ENCODE measurements around the gene PIAS1.
"Not testable (repeated sequence)": the region's sequence is repeated elsewhere in the genome, so short reads cannot be mapped to it uniquely, and the experiment has no call there.

The PIAS1 gene

GRCh38 chr15:68053701-68054627 lies at the start of gene PIAS1:
TSS of gene PIAS1 (plus strand) at chr15:68054315. CDS start at chr15:68054327, 12 bp downstream.
- DNase-seq: peak; percentile 98

DNA sequence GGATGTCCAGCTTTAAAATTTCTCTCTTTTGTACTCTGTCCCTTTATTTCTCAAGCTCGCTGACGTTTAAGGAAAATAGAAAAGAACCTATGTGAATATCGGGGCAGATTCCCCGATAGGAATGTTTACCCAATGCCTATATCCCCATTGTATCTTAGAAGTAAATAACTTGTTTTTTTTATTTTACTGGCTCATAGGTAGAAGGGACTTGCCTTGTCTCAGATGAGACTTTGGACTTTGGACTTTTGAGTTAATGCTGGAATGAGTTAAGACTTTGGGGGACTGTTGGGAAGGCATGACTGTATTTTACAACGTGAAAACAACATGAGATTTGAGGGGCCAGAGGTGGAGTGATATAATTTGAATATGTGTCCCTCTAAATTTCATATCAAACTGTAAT lies 46.5 kb upstream of the PIAS1 start:
- not testable (repeated sequence) for DNase-seq

DNA sequence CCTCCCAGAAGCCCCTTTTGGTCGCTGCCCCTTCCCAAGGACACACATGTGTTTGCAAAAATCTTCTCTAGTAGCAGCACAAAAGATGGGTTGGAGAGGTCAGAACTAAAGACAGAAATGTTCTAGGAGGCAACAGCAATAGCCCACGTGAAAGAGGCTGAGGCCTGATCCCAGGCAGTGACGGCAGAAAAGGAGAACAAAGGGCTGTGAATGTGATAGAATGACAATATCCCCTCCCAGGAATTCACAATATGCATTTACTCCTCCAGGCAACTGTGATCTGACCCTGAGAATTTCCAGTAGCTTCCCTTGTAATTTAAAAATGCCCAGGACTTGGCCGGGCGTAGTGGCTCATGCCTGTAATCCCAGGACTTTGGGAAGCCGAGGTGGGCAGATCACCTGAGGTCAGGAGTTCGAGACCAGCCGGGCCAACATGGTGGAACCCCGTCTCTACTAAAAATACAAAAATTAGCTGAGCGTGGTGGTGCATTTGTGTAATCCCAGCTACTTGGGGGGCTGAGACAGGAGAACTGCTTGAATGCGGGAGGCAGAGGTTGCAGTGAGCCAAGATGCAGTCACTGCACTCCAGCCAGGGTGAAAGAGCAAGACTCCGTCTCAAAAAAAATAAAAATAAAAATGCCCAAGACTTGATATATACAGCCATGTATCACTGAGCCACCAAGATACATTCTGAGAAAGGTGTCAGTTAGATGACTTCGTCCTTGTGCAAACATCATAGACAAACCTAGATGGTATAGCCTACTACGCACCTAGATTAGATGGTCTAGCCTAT lies 43.6 kb upstream of the PIAS1 start:
- DNase-seq: no peak

DNA sequence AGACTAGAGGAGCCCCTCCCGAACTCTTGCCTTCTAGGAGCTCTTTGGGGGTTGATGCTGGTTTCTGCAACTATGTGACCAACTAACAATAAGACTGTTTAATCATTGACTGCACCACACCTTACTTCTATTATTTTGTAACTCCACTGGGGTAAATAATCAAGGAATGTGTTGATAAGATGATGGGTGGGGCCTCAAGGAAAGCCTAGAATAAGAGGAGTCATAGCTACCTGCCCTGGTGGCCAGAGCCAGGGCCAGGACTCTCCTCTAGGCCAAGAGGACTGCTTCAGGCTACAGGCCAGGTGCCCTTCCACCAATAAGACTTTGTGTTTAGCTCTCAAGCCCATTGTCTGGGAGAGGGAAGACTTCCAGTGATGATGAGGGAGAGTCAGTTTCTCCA lies 41.2 kb upstream of the PIAS1 start:
- DNase-seq: no peak

DNA sequence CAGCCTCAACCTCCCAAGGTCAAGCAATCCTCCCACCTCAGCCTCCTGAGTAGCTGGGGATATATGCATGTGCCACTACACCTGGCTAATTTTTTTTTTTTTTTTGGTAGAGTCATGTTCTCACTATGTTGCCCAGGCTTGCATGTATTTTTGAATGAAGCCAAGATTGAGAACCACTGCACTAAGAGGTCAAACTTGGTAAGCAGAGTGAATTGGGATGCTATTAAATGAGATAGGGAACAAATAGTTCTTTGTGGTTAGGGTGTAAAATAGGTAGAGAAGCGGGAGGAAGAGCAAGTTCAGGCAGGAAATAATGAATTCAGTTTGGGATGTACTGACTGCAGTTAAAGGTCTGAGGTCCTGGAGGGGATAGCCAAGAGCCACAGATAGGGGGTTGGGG lies 39.9 kb upstream of the PIAS1 start:
- no peak for DNase-seq

DNA sequence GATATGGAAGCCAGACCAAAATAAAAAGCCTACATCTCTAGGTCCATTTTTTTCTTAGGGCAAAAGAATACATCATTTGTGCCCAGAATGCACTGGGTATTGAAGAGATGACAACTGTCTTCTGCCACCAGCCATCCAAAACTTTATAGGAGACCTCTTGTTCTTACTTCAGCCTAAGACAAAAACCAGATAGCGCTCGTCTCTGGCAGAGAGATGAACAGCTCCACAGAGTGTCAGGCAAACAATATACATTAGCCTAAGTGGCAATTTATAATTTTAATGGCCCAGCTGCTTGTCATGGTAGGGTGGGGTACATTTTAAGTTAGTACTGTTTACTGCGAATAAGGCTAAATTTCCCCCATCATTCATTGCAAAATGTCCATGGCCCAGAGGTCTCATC lies 38.9 kb upstream of the PIAS1 start:
- DNase-seq: no peak

DNA sequence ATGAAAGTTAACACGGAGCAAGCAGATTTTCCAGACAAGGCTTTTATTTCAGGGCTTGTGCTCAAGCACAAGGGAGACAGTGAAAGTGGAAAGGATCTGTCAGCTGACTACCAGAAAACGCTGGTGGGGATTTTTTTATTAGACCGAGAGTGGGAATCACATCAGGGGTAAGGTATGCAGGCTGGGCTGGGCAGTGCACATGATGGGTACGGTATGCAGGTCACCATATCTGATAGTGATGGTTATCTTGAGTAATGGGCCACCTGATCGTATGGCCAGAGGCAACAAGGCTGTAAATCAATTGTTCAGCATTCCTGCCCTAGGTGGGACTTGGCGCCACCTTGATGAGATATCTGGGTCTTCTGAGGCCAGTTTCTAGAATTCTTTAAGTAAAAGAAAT lies 36.9 kb upstream of the PIAS1 start:
- no peak for DNase-seq

- DNase-seq: no peak
Observed at GRCh38 chr15:68018797-68019444, 35.2 kb upstream of the PIAS1 start.

DNA sequence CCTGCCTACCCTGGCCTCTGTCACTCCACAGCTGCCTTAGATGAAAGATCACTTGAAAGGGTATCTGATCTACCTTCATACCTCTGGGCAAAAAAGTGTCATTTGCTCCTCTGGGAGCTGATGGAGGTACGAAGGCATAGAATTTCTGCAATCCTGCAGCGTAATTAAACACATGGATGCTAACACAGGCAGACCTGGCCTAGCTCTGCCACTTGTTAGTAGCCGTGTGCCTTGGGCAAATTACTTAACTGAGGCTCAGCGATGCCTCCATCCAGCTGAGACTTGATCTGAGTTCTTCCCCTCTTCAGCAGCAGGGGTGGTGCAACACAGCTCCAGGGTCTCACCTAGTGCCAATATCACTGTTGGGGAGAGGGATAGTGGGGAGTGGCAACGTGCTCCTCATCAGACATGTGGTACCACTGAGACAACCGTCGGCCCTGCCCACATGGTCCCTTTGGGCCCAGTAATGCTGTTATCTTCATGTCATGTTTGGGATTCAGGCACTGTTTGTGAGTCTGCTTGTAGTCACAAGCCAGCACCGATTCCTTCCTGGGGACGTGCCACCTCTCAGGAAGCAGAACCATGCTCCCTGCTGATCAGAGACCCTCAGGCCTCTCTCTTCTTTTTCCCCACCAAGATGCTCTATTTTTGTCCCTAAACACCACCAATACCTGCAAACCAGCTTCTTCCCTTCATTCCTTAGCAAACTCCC lies 34.1 kb upstream of the PIAS1 start:
- DNase-seq: no peak

- DNase-seq: no peak
Observed at GRCh38 chr15:68020685-68021084, 33.4 kb upstream of the PIAS1 start.

GRCh38 chr15:68022061-68022460 lies 32.1 kb upstream of the PIAS1 start:
- no peak for DNase-seq

DNA sequence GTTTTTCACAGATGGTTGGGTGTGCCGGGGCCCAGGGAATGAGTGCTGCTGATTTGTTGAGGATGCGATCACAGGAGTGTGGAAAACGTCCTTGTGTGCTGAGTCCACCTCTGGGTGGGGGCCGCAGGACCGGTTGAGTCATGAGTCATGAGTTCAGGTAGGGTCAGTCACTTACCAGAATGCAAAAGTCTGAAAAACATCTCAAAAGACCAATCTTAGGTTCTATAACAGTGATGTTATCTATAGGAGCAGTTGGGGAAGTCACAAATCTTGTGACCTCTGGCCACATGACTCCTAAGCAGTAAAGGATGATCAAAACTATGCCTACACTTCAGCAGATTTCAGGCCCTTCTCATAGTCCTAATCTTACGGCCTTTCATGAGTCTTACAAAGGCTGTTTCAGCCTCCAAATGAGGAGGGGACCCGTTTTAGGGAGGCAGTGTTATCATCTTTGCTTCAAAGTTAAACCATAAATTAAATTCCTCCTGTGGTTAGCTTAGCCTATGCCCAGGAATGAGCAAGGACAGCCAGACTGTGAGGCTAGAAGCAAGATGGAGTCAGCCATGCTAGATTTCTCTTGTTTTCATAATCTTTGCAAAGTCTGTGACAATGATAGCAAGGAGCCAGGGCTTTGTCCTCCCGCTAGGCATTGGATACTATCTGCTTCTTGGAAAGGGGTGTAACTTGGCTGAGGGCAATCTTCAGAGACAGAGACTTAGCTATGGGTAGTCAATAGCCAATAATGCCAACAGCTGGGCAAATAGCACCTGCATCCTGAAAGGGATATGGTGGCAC lies 30.6 kb upstream of the PIAS1 start:
- DNase-seq: no peak

- no peak for DNase-seq
Observed at GRCh38 chr15:68025835-68026424, 28.2 kb upstream of the PIAS1 start.

GRCh38 chr15:68027388-68027787 lies 26.7 kb upstream of the PIAS1 start:
- no peak for DNase-seq

DNA sequence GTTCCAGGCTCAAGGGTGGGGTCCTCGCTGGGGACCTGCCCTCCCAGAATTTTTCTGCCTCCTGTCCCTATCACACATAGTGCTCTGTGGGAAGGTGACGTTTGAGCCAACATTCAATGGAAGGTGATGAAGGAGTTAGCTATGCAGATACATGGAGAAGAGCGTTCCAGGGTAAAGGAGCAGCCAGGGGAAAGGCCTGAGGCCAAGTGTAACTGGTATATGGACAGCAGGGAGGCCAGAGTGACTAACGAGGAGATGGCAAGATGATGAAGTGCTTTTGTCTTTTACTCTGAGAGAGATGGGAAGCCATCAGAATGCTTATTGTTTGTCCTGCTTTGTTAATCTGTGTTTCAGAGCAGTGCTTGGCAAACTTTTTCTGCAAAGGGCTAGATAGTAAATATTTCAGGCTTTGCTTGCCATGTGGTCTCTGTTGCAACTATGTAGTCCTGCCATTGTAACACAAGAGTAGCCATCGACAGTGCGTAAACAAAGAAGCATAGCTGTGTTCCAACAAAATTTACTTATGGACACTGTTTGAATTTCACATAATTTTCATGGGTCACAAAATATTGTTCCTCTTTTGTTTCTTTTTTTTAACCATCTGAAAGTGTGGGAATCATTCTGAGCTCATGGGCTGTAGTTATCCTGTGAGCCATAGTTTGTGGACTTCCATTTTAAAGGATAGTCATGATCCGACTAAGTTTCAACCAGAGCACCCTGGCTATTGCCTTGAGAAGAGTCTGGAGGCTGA lies 25.8 kb upstream of the PIAS1 start:
- no peak for DNase-seq

- DNase-seq: no peak
Observed at GRCh38 chr15:68028888-68029207, 25.3 kb upstream of the PIAS1 start.

DNA sequence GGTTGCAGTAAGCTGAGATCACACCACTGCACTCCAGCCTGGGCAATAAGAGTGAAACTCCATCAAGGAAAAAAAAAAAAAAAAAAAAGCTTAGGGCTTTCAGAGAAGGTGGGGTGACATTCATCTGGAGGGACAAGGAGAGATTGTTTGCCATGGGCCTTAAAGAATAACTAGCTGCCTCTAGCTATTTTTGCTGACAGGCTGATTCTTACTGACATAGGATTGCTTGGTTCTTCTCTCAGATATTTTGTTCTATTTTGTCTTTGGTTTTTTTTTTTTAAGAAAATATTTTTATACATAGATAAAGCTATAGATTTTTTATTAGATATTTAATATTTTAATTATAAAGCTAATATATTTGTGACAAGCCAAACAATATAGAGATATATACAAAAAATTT lies 24.2 kb upstream of the PIAS1 start:
- DNase-seq: no peak

DNA sequence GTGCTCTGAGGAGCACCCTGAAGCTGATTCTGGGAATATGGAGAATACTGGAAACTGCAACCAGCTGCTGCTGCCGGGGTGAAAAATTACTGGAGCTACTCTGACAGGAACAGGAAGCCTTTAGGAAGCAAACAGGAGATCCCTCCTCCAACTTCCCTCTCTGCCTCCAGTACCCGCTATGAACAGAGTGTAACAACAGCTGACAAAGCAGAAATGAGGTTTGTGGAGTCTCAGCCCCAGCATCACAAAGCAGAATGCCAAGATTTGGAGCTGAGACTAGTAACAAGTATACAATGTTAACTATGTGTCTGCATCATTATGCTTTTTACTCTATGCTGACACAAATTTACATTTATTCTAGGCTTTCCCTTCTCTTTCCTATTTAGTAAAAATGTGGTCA lies 22.7 kb upstream of the PIAS1 start:
- no peak for DNase-seq

DNA sequence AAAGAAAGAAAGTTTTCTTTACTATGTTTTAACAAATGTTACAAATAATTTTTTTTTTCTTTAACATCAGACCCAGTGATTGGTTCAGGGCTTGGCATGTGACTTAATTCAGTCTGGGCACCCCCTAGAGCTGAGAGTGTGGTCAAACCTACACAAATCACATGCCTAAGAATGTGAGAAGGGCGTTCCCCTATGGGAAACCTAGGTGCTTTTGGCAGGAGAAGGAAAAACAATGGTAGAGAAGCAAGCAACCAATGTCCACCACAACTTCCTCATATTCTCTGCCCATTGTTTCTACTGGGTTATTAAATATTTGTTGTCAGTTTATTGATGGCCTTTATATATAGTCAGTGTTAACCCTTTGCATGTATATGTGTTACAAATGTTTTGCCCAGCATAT lies 21.4 kb upstream of the PIAS1 start:
- DNase-seq: no peak

- DNase-seq: no peak
Observed at GRCh38 chr15:68034081-68034480, 20.0 kb upstream of the PIAS1 start.

GRCh38 chr15:68034719-68035293 lies 19.3 kb upstream of the PIAS1 start:
- DNase-seq: no peak
